K562 (cell line): ENCODE measurements around the gene P4HTM. TPM values are rescaled to one million over a fixed set of nuclear protein-coding genes. Genes with fewer than 3 reads are reported as not detected.
A peak's percentile ranks its signal among the peaks of the same experiment; 100 is the strongest.

Source experiments
- ATF6 ChIP-seq: sonication (generic); formaldehyde crosslinking; IDR thresholded peaks from 2 replicates; pipeline ENCODE4 v1.4.0; 2020; ENCODE audit warnings: mild to moderate bottlenecking, missing genetic modification reagents
- CEBPG ChIP-seq, 3 experiments: fragments of 200-800 bp in 1 of 3; sonication (Bioruptor generic) in 1 of 3; sonication (generic) in 1 of 3; formaldehyde crosslinking in 1 of 3; IDR thresholded peaks in 2 of 3; conservative IDR thresholded peaks in 1 of 3; 2 replicates each; pipeline versions ENCODE4 v1.6.1 to v1.8.0; 2016 to 2022; ENCODE audit warnings: missing compliant biosample characterization in 2 of 3, missing genetic modification characterization in 2 of 3, mild to moderate bottlenecking in 1 of 3, missing genetic modification reagents in 1 of 3
- HMGN3 ChIP-seq: IDR thresholded peaks from 2 replicates; pipeline ENCODE4 v1.6.1; 2011; ENCODE audit warnings: borderline replicate concordance, low read depth, mild to moderate bottlenecking, mixed read lengths, low read length; ENCODE audit not compliant: insufficient read length; ENCODE audit errors: extremely low read depth
- MCM2 ChIP-seq: fragments of 450-650 bp; IDR thresholded peaks from 2 replicates; pipeline ENCODE4 v1.6.1; 2017; ENCODE audit warnings: low read depth, mild to moderate bottlenecking
- TGIF2 ChIP-seq: sonication (generic); formaldehyde crosslinking; IDR thresholded peaks from 2 replicates; pipeline ENCODE4 v1.8.1; 2022; ENCODE audit warnings: mild to moderate bottlenecking, missing genetic modification reagents, moderate library complexity
- TOE1 ChIP-seq, 2 experiments: fragments of 450-650 bp in 1 of 2; sonication (generic) in 1 of 2; formaldehyde crosslinking in 1 of 2; IDR thresholded peaks; 2 replicates each; pipeline versions ENCODE4 v1.7.1 to v1.8.0; 2016 to 2022; ENCODE audit warnings: borderline replicate concordance in 2 of 2, mild to moderate bottlenecking in 2 of 2, antibody characterized with exemption in 1 of 2, inconsistent platforms in 1 of 2, low read depth in 1 of 2, missing genetic modification reagents in 1 of 2, moderate library complexity in 1 of 2
- U2AF2 ChIP-seq: fragments of 200-400 bp; formaldehyde crosslinking; optimal IDR thresholded peaks from 2 replicates; pipeline ENCODE3; 2017; ENCODE audit warnings: low read depth, mild to moderate bottlenecking, low read length
- ZNF280B ChIP-seq: fragments of 250-450 bp; sonication (Bioruptor Pico); IDR thresholded peaks from 2 replicates; pipeline ENCODE4 v1.5.1; 2021; ENCODE audit warnings: mild to moderate bottlenecking
- polyA plus RNA-seq, 8 experiments: library from polyadenylated mRNA; depleted of rRNA in 4 of 8; stranded (reverse) in 5 of 8; unstranded in 3 of 8; fragments of >200 nt; fragmentation: Nextera tagmentation in 2 of 8; fragmentation: Illumina TruSeq in 1 of 8; extraction: Ambion mirVana in 2 of 8; extraction: Trizol in 1 of 8; gene quantifications; 2 replicates each; pipeline versions ENCODE4 v1.2.1 to v1.2.3, GENCODE V29; 2011 to 2014; ENCODE audit warnings: inconsistent platforms in 1 of 8, missing spikeins in 1 of 8
- total RNA-seq, 7 experiments: library from RNA; depleted of rRNA in 6 of 7; stranded (reverse); fragments of >200 nt in 6 of 7; fragmentation: Illumina TruSeq in 2 of 7; extraction: Trizol in 2 of 7; gene quantifications; 2 replicates each; pipeline versions ENCODE4 v1.2.1 to v1.2.3, GENCODE V29; 2011 to 2021; ENCODE audit warnings: low replicate concordance in 1 of 7
- TF ChIP-seq, protein P1 (sequence below): fragments of 450-650 bp; IDR thresholded peaks from 2 replicates; pipeline ENCODE4 v1.6.1; 2016; ENCODE audit warnings: mild to moderate bottlenecking, moderate library complexity

The P4HTM gene
- total and polyA plus RNA-seq, 9 of the 15 experiments (the other 6 are each of a cell fraction or from before 2014, with no cell fraction given): 0.09 to 0.66 (median 0.25) TPM; not detected in 2

GRCh38 chr3:49021813-49022687 lies 32.0 kb downstream of the P4HTM start, which contains the start of gene NDUFAF3 (continued):
- TF ChIP-seq, protein P1, sequence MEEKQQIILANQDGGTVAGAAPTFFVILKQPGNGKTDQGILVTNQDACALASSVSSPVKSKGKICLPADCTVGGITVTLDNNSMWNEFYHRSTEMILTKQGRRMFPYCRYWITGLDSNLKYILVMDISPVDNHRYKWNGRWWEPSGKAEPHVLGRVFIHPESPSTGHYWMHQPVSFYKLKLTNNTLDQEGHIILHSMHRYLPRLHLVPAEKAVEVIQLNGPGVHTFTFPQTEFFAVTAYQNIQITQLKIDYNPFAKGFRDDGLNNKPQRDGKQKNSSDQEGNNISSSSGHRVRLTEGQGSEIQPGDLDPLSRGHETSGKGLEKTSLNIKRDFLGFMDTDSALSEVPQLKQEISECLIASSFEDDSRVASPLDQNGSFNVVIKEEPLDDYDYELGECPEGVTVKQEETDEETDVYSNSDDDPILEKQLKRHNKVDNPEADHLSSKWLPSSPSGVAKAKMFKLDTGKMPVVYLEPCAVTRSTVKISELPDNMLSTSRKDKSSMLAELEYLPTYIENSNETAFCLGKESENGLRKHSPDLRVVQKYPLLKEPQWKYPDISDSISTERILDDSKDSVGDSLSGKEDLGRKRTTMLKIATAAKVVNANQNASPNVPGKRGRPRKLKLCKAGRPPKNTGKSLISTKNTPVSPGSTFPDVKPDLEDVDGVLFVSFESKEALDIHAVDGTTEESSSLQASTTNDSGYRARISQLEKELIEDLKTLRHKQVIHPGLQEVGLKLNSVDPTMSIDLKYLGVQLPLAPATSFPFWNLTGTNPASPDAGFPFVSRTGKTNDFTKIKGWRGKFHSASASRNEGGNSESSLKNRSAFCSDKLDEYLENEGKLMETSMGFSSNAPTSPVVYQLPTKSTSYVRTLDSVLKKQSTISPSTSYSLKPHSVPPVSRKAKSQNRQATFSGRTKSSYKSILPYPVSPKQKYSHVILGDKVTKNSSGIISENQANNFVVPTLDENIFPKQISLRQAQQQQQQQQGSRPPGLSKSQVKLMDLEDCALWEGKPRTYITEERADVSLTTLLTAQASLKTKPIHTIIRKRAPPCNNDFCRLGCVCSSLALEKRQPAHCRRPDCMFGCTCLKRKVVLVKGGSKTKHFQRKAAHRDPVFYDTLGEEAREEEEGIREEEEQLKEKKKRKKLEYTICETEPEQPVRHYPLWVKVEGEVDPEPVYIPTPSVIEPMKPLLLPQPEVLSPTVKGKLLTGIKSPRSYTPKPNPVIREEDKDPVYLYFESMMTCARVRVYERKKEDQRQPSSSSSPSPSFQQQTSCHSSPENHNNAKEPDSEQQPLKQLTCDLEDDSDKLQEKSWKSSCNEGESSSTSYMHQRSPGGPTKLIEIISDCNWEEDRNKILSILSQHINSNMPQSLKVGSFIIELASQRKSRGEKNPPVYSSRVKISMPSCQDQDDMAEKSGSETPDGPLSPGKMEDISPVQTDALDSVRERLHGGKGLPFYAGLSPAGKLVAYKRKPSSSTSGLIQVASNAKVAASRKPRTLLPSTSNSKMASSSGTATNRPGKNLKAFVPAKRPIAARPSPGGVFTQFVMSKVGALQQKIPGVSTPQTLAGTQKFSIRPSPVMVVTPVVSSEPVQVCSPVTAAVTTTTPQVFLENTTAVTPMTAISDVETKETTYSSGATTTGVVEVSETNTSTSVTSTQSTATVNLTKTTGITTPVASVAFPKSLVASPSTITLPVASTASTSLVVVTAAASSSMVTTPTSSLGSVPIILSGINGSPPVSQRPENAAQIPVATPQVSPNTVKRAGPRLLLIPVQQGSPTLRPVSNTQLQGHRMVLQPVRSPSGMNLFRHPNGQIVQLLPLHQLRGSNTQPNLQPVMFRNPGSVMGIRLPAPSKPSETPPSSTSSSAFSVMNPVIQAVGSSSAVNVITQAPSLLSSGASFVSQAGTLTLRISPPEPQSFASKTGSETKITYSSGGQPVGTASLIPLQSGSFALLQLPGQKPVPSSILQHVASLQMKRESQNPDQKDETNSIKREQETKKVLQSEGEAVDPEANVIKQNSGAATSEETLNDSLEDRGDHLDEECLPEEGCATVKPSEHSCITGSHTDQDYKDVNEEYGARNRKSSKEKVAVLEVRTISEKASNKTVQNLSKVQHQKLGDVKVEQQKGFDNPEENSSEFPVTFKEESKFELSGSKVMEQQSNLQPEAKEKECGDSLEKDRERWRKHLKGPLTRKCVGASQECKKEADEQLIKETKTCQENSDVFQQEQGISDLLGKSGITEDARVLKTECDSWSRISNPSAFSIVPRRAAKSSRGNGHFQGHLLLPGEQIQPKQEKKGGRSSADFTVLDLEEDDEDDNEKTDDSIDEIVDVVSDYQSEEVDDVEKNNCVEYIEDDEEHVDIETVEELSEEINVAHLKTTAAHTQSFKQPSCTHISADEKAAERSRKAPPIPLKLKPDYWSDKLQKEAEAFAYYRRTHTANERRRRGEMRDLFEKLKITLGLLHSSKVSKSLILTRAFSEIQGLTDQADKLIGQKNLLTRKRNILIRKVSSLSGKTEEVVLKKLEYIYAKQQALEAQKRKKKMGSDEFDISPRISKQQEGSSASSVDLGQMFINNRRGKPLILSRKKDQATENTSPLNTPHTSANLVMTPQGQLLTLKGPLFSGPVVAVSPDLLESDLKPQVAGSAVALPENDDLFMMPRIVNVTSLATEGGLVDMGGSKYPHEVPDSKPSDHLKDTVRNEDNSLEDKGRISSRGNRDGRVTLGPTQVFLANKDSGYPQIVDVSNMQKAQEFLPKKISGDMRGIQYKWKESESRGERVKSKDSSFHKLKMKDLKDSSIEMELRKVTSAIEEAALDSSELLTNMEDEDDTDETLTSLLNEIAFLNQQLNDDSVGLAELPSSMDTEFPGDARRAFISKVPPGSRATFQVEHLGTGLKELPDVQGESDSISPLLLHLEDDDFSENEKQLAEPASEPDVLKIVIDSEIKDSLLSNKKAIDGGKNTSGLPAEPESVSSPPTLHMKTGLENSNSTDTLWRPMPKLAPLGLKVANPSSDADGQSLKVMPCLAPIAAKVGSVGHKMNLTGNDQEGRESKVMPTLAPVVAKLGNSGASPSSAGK: peak; percentile 67; the same call in 1 of the 2 replicates
- TF ChIP-seq MCM2: no peak
- no peak for TF ChIP-seq TGIF2
- peak; percentile 65 for TF ChIP-seq TOE1 (IDR thresholded peaks at IDR 0.05; ENCODE audit: borderline replicate concordance)
- no peak for TF ChIP-seq TOE1 (CRISPR knock-in tag; IDR thresholded peaks at IDR 0.05; ENCODE audit: borderline replicate concordance, low read depth)
- peak; percentile 56 for TF ChIP-seq HMGN3
- TF ChIP-seq CEBPG (CRISPR knock-in tag; IDR thresholded peaks at IDR 0.05): no peak
- no peak for TF ChIP-seq CEBPG (tag; conservative IDR thresholded peaks at IDR 0.05 in 1 of 2, IDR thresholded peaks at IDR 0.05 in 1 of 2)
- TF ChIP-seq U2AF2: no peak
- no peak for TF ChIP-seq ZNF280B (CRISPR knock-in tag)
- no peak for TF ChIP-seq ATF6 (CRISPR knock-in tag)
